H9 (cell line): ENCODE data around the gene LMBR1. TPM values are rescaled to one million over a fixed set of nuclear protein-coding genes. Genes with fewer than 3 reads are reported as not detected.

ENCODE experiments used
- DNase-seq: peaks from one replicate; pipeline ENCODE4 v3.0.0-alpha.2; 2017
- H2AFZ ChIP-seq: one replicate; pipeline ENCODE4 v1.6.1; 2013; ENCODE audit warnings: mild to moderate bottlenecking, low read length, control low read depth, moderate library complexity
- H2AK5ac ChIP-seq: 2 replicates; pipeline ENCODE4 v1.6.1; 2013; ENCODE audit warnings: low read length, control low read depth, mixed read lengths; ENCODE audit not compliant: insufficient read length
- H2BK120ac ChIP-seq: one replicate; pipeline ENCODE4 v1.6.1; 2013; ENCODE audit warnings: low read depth, mild to moderate bottlenecking, low read length, control low read depth, inconsistent platforms; ENCODE audit not compliant: poor library complexity, severe bottlenecking
- H2BK12ac ChIP-seq: 2 replicates; pipeline ENCODE4 v1.6.1; 2013; ENCODE audit warnings: low read length, control low read depth, mixed read lengths, low read depth; ENCODE audit not compliant: insufficient read length
- H2BK15ac ChIP-seq: 2 replicates; pipeline ENCODE4 v1.6.1; 2013; ENCODE audit warnings: low read depth, low read length, control low read depth
- H2BK20ac ChIP-seq: one replicate; pipeline ENCODE4 v1.6.1; 2013; ENCODE audit warnings: low read depth, mild to moderate bottlenecking, low read length, control low read depth, inconsistent platforms; ENCODE audit not compliant: poor library complexity, severe bottlenecking
- H2BK5ac ChIP-seq: 2 replicates; pipeline ENCODE4 v1.6.1; 2013; ENCODE audit warnings: low read length, control low read depth, mixed read lengths; ENCODE audit not compliant: insufficient read length
- H3K14ac ChIP-seq: 2 replicates; pipeline ENCODE4 v1.6.1; 2013; ENCODE audit warnings: low read length, control low read depth; ENCODE audit not compliant: insufficient read depth
- H3K18ac ChIP-seq: 2 replicates; pipeline ENCODE4 v1.6.1; 2013; ENCODE audit warnings: low read depth, mild to moderate bottlenecking, mixed read lengths, low read length, control low read depth; ENCODE audit not compliant: insufficient read length
- H3K23ac ChIP-seq: 2 replicates; pipeline ENCODE4 v1.6.1; 2013; ENCODE audit warnings: low read length, control low read depth, mixed read lengths, low read depth; ENCODE audit not compliant: insufficient read length
- H3K23me2 ChIP-seq: 2 replicates; pipeline ENCODE4 v1.6.1; 2013; ENCODE audit warnings: low read depth, mild to moderate bottlenecking, mixed read lengths, low read length, control low read depth; ENCODE audit not compliant: insufficient read length, poor library complexity, severe bottlenecking
- H3K27ac ChIP-seq: 2 replicates; pipeline ENCODE4 v1.5.1; 2013; ENCODE audit warnings: low read length, control low read depth, mixed read lengths, low read depth; ENCODE audit not compliant: insufficient read length
- H3K27me3 ChIP-seq: 2 replicates; pipeline ENCODE4 v1.6.1; 2013; ENCODE audit warnings: low read length, control low read depth, inconsistent platforms; ENCODE audit not compliant: insufficient read depth
- H3K4ac ChIP-seq: 2 replicates; pipeline ENCODE4 v1.6.1; 2013; ENCODE audit warnings: low read depth, mild to moderate bottlenecking, control low read depth, inconsistent platforms, low read length, moderate library complexity
- H3K4me1 ChIP-seq: 2 replicates; pipeline ENCODE4 v1.6.1; 2013; ENCODE audit warnings: low read length, control low read depth, inconsistent platforms; ENCODE audit not compliant: insufficient read depth
- H3K4me2 ChIP-seq: 2 replicates; pipeline ENCODE4 v1.6.1; 2013; ENCODE audit warnings: low read length, control low read depth, mixed read lengths; ENCODE audit not compliant: insufficient read length, insufficient read depth
- H3K56ac ChIP-seq: 2 replicates; pipeline ENCODE4 v1.6.1; 2013; ENCODE audit warnings: low read depth, mild to moderate bottlenecking, mixed read lengths, low read length, control low read depth; ENCODE audit not compliant: insufficient read length
- H3K79me1 ChIP-seq: 2 replicates; pipeline ENCODE4 v1.6.1; 2013; ENCODE audit warnings: low read depth, mild to moderate bottlenecking, moderate library complexity, low read length, control low read depth, inconsistent platforms; ENCODE audit not compliant: insufficient read depth, poor library complexity, severe bottlenecking
- H3K79me2 ChIP-seq: 2 replicates; pipeline ENCODE4 v1.6.1; 2013; ENCODE audit warnings: low read length, control low read depth, inconsistent platforms; ENCODE audit not compliant: insufficient read depth
- H3K9ac ChIP-seq: 2 replicates; pipeline ENCODE4 v1.6.1; 2013; ENCODE audit warnings: low read length, control low read depth, mixed read lengths; ENCODE audit not compliant: insufficient read length; ENCODE audit errors: extremely low read depth
- H3K9me3 ChIP-seq: one replicate; pipeline ENCODE4 v1.6.1; 2013; ENCODE audit warnings: low read depth, low read length, inconsistent platforms; ENCODE audit not compliant: control insufficient read depth
- H3T11ph ChIP-seq: one replicate; pipeline ENCODE4 v1.6.1; 2013; ENCODE audit warnings: mild to moderate bottlenecking, low read length, control low read depth, inconsistent platforms
- H4K20me1 ChIP-seq: one replicate; pipeline ENCODE4 v1.6.1; 2013; ENCODE audit not compliant: control insufficient read depth, insufficient read length, insufficient read depth
- H4K5ac ChIP-seq: 2 replicates; pipeline ENCODE4 v1.6.1; 2013; ENCODE audit warnings: low read depth, mild to moderate bottlenecking, mixed read lengths, low read length, control low read depth; ENCODE audit not compliant: insufficient read length
- H4K8ac ChIP-seq: replicated peaks from 2 replicates; pipeline ENCODE4 v1.6.1; 2013; ENCODE audit warnings: low read length, control low read depth, mixed read lengths, low read depth; ENCODE audit not compliant: insufficient read length
- H4K91ac ChIP-seq: 2 replicates; pipeline ENCODE4 v1.6.1; 2013; ENCODE audit warnings: low read depth, mild to moderate bottlenecking, moderate library complexity, mixed read lengths, low read length, control low read depth; ENCODE audit not compliant: insufficient read length
- H3K27ac Mint-ChIP-seq, 3 experiments: 2 replicates in 2 of 3; 3 replicates in 1 of 3; pipeline ENCODE4 v1.8.0; 2020 to 2021; ENCODE audit warnings: mixed read lengths in 3 of 3, mild to moderate bottlenecking in 1 of 3, moderate library complexity in 1 of 3
- H3K27me3 Mint-ChIP-seq: 2 replicates; pipeline ENCODE4 v1.8.0; 2021; ENCODE audit warnings: low read depth, mild to moderate bottlenecking, moderate library complexity, mixed read lengths
- H3K36me3 Mint-ChIP-seq, 3 experiments: 2 replicates in 2 of 3; 3 replicates in 1 of 3; pipeline ENCODE4 v1.8.0; 2020 to 2021; ENCODE audit warnings: low read depth in 3 of 3, mixed read lengths in 3 of 3; ENCODE audit not compliant: insufficient read depth in 1 of 3
- H3K4me1 Mint-ChIP-seq, 2 experiments: 2 replicates each; pipeline ENCODE4 v1.8.0; 2020; ENCODE audit warnings: mixed read lengths in 2 of 2
- H3K4me3 Mint-ChIP-seq, 2 experiments: 2 replicates in 1 of 2; 3 replicates in 1 of 2; pipeline ENCODE4 v1.8.0; 2020 to 2021; ENCODE audit warnings: mild to moderate bottlenecking in 2 of 2, mixed read lengths in 2 of 2, moderate library complexity in 1 of 2
- H3K9me3 Mint-ChIP-seq, 2 experiments: 2 replicates in 1 of 2; 3 replicates in 1 of 2; pipeline ENCODE4 v1.8.0; 2020; ENCODE audit warnings: mild to moderate bottlenecking in 2 of 2, mixed read lengths in 2 of 2, moderate library complexity in 1 of 2
- WGBS: extraction: QIAGEN DNeasy Blood & Tissue Kit; methylation state at CpG from one replicate; pipeline ENCODE4 v1.1.7; 2013; ENCODE audit warnings: missing lambda C conversion rate, low lambda C conversion rate, mixed read lengths; ENCODE audit not compliant: insufficient read length; ENCODE audit errors: extremely low coverage; 5-methylcytosine and 5-hydroxymethylcytosine counted together
- total RNA-seq: library from RNA; stranded (reverse); gene quantifications from 2 replicates; pipeline ENCODE4 v1.2.1, GENCODE V29; 2021
- TF ChIP-seq, protein P1 (sequence below): fragments of 200-600 bp; sonication (generic); conservative IDR thresholded peaks from 3 replicates; pipeline ENCODE4 v1.8.0; 2021; ENCODE audit warnings: antibody characterized with exemption, mild to moderate bottlenecking

Gene LMBR1
- total RNA-seq, 1 experiment from 2014 or later = 62.3 TPM

DNA sequence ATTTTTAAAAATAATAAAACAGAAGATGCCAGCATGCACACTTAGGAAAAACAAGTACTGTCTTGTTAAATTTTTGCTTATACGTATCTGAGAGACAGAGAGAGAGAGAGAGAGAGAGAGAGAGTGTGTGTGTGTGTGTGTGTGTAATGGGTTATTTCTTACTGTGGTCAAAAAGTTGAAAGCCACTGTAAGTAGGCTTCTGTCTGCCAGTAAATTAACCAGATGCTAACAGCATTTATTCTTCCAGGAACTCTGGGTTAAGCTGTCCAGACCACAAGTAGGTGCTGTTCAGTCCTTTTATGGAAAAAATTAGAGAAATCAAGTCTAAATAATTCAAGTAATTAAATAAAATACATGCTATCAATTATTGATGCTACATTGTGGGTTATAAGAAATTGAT is 212.7 kb downstream of the LMBR1 start:
- Histone ChIP-seq H3T11ph (no peak overlapping the region), H2BK5ac (no peak overlapping the region), H3K14ac (no peak overlapping the region), H3K27me3 (no peaks in the 10 kb centered on the region), H2BK15ac (no peak overlapping the region), H2BK20ac (no peak overlapping the region), H3K79me1 (no peaks in the 10 kb centered on the region), H3K23ac (no peak overlapping the region), H4K8ac (no peak overlapping the region), H3K79me2 (no peaks in the 10 kb centered on the region), H3K4me1 (no peaks in the 10 kb centered on the region), H4K20me1 (no peaks in the 10 kb centered on the region), H2BK12ac (no peak overlapping the region), H2BK120ac (no peak overlapping the region), H3K23me2 (no peaks in the 10 kb centered on the region), H3K9ac (no peak overlapping the region), H4K5ac (no peak overlapping the region), H3K27ac (no peak overlapping the region), H3K56ac (no peak overlapping the region), H3K4me2 (no peak overlapping the region), H2AK5ac (no peak overlapping the region), H4K91ac (no peak overlapping the region), H3K9me3 (no peaks in the 10 kb centered on the region), H3K4ac (no peak overlapping the region), H2AFZ (no peak overlapping the region), H3K18ac (no peak overlapping the region)
- Mint-ChIP-seq H3K9me3 (no peaks in the 10 kb centered on the region; a peak in 1 of 5 replicates), H3K36me3 (peaks cover 15 to 31% (median 16%) of the 10 kb centered on the region in 3 experiments), H3K4me1 (peaks cover 2 to 5% of the 10 kb centered on the region in 2 experiments; a peak in 3 of 4 replicates), H3K27me3 (no peaks in the 10 kb centered on the region), H3K4me3 (no peak overlapping the region), H3K27ac (no peak overlapping the region)
- no CpG with 5 or more reads among the region's 1 CpG for WGBS
- no peak for DNase-seq
- TF ChIP-seq, protein P1, sequence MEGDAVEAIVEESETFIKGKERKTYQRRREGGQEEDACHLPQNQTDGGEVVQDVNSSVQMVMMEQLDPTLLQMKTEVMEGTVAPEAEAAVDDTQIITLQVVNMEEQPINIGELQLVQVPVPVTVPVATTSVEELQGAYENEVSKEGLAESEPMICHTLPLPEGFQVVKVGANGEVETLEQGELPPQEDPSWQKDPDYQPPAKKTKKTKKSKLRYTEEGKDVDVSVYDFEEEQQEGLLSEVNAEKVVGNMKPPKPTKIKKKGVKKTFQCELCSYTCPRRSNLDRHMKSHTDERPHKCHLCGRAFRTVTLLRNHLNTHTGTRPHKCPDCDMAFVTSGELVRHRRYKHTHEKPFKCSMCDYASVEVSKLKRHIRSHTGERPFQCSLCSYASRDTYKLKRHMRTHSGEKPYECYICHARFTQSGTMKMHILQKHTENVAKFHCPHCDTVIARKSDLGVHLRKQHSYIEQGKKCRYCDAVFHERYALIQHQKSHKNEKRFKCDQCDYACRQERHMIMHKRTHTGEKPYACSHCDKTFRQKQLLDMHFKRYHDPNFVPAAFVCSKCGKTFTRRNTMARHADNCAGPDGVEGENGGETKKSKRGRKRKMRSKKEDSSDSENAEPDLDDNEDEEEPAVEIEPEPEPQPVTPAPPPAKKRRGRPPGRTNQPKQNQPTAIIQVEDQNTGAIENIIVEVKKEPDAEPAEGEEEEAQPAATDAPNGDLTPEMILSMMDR = no peak
